22Rv1 (cell line): Measurements from ENCODE around the gene LHFPL2.

Experiments
- H3K27ac ChIP-seq: fragments of 450-650 bp; 2 replicates; pipeline ENCODE4 v1.5.1; 2017
- ZFX ChIP-seq: fragments of 450-650 bp; IDR thresholded peaks from 2 replicates; pipeline ENCODE4 v1.6.1; 2017; ENCODE audit warnings: antibody characterized with exemption, borderline replicate concordance
- TF ChIP-seq, protein P1 (sequence below): fragments of 450-650 bp; IDR thresholded peaks from 2 replicates; pipeline ENCODE4 v1.5.1; 2017; ENCODE audit warnings: mild to moderate bottlenecking

Gene LHFPL2

DNA sequence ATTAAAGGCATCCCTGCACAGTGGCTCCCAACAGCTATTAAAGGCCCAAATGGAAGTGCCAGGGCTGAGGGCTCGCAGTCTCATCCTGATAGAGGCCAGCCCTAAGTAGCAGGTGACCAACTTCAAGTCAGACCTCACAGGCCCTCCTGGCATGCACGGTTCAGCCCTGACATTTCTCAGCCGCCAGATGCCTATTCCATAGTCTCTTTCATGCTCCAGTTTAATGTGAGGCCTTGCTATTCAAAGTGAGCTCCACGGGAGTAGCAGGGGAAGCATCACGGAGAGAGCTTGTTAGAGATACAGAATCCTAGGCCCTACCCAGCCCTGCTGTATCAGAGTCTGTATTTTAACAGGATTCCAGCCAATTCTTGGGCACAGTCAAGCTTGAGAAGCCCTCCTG, 11.1 kb downstream of the LHFPL2 start:
- H3K27ac ChIP-seq: no peak overlapping the region
- TF ChIP-seq, protein P1, sequence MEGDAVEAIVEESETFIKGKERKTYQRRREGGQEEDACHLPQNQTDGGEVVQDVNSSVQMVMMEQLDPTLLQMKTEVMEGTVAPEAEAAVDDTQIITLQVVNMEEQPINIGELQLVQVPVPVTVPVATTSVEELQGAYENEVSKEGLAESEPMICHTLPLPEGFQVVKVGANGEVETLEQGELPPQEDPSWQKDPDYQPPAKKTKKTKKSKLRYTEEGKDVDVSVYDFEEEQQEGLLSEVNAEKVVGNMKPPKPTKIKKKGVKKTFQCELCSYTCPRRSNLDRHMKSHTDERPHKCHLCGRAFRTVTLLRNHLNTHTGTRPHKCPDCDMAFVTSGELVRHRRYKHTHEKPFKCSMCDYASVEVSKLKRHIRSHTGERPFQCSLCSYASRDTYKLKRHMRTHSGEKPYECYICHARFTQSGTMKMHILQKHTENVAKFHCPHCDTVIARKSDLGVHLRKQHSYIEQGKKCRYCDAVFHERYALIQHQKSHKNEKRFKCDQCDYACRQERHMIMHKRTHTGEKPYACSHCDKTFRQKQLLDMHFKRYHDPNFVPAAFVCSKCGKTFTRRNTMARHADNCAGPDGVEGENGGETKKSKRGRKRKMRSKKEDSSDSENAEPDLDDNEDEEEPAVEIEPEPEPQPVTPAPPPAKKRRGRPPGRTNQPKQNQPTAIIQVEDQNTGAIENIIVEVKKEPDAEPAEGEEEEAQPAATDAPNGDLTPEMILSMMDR: no peak
- TF ChIP-seq ZFX: no peak

DNA sequence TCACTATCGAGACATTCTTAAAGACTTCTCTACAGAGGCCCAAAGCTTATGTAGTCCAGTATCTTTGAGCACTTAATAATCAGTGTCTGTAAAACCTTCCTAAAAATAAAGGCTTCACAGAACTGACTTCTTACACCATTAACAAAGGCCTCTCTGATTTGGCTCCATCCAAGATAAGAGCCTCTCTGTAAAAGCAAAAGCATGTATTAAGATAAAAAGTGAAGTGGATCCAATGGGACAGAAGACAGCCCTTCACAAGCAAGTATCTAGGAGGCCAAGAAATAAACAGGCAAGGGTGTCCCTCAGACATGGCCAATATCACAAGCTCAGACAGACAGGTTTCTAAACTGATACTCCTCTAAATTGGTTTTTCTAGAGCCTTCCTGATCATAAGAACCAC, 11.9 kb downstream of the LHFPL2 start:
- H3K27ac ChIP-seq: no peak overlapping the region
- TF ChIP-seq, protein P1: no peak

DNA sequence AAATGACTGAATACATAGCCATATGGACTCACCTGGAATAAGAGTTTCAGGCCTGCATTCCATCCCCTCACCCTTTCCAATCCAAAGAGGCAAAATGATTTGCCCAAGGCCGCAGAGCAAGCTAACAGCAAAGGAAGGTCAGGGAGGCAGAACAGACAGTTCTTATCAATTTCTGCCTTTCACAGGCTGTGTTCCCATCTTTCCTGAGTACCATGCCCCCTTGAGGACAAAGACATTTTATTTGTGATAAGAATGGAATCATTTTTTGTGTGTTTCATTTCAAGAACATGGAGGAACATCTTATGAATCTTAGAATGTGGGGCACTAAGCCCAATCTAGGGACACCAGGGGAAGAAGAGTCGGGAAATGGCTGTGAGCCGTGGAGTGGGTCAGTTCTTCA, 13.9 kb downstream of the LHFPL2 start:
- no peak overlapping the region for H3K27ac ChIP-seq
- no peak for TF ChIP-seq ZFX
- TF ChIP-seq, protein P1: 0 out of 2 replicates have a peak, but pooled peaks have one; percentile 13

DNA sequence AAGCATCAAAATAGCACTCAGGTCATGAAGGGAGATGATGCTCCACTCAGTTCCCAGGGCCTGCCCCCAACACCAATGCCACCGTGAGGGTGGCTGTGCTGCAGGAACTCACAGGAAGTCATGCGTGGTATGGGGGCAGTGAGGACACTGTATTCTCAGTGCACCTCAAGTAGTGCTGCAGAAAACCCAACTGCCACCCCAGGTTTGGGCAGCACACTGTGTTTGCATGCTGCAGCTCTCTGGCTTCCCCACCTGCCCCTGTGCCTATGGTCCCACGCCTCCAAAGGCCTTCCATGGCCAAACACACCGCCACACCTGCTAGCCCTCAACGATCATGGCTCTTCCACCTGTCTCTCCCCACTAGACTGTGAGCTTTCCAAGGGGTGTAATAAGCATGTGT, 14.3 kb downstream of the LHFPL2 start:
- H3K27ac ChIP-seq: no peak overlapping the region
- no peak for TF ChIP-seq ZFX

DNA sequence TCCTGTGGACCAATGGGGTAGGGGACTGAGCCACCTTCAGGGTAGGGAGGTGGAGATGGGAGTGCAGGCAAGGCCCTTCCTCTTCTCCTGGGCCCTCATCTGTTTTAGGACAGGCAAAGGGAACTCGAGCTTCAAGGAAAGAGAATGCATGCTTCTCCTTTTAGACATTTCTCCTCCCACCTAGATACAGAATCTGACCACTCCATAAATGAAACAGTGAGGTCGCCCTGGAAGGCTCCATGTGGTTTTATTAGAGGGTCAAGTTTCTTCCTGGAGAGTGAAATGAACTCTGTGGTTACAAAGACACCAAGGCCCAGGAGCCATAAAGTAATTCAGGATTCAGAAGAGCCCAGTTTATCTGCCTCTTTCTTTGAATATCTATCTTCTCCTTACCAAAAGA, 14.9 kb downstream of the LHFPL2 start:
- TF ChIP-seq, protein P1: no peak
- no peak overlapping the region for H3K27ac ChIP-seq

DNA sequence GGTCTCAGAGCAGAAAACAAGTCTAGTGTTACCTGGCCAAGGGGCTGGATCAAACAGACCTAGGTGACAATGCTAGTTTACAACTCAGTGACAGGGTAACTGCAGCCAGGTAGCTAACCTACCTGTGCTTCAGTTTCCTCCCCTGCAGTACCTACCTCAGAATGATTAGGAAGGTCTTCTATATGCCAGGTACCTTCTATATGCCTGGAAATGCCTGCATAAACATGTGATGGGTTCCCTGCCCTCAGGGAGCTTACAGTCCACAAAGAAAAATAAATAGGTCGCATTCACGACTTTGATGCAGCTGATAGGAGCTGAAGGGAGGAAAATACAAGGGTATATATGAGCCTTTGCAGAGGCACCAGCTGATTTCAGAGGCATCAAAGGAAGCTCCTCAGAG, 16.1 kb downstream of the LHFPL2 start:
- TF ChIP-seq, protein P1: no peak
- no peak for TF ChIP-seq ZFX
- H3K27ac ChIP-seq: no peak overlapping the region

DNA sequence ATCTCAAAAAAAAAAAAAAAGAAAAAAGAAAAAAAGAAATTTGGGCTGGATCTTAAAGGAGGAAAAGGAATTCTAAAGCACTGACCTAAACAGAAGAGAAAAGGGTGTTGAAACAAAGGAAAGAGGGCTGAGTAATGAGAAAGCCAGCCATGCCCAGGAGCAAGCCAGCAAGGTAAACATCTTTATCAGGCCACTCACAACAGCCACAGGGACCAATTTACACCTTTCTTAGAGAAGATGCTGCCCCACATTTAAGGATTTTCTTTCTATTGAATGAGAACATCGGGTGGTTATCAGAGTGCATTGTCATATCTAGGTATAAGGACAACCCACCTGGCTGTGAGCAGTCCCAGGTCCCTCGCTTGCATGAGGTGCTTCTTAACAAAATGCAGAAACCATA, 16.6 kb downstream of the LHFPL2 start:
- H3K27ac ChIP-seq: no peak overlapping the region

DNA sequence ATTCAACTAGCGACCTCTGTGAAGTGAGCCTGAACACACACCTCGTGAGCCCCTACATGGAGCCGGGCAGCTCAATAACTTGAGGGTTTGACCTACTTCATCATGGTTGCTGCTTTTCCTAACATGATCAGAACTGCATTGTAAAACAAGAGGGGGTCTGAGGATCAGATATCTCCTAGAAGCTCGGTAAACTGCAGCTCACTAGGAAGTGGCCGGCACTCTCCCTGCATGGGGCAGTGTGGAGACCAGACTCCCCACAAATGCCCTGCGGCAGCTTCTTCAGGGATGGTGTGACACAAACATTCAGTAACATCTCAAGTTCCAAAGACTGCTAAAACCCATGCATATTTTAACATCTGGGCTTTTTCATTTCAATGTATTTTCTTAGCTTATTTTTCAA, 18.5 kb downstream of the LHFPL2 start:
- TF ChIP-seq ZFX: no peak
- TF ChIP-seq, protein P1: no peak

More for the DNA sequence above, 16.6 kb downstream of the LHFPL2 start:
- TF ChIP-seq ZFX: no peak
- TF ChIP-seq, protein P1: no peak

More for the DNA sequence above, 18.5 kb downstream of the LHFPL2 start:
- no peak overlapping the region for H3K27ac ChIP-seq
